SK-N-MC (cell line): ENCODE data around the gene RARRES2.
"Not testable (repeated sequence)": the region's sequence is repeated elsewhere in the genome, so short reads cannot be mapped to it uniquely, and the experiment has no call there.

Experiments used
- DNase-seq: peaks from one replicate; pipeline ENCODE4 v3.0.0-alpha.2; 2011; ENCODE audit warnings: low read depth, low spot score
- H3K27ac ChIP-seq: fragments of 200-600 bp; sonication (generic); 2 replicates; pipeline ENCODE4 v1.5.1; 2016; ENCODE audit warnings: mixed run types
- H3K36me3 ChIP-seq: fragments of 200-600 bp; sonication (generic); 2 replicates; pipeline ENCODE4 v1.6.1; 2017; ENCODE audit warnings: antibody characterized with exemption, low read length, mixed read lengths; ENCODE audit not compliant: insufficient read depth
- H3K4me3 ChIP-seq: fragments of 200-600 bp; sonication (generic); 2 replicates; pipeline ENCODE4 v1.5.1; 2016
- H3K9ac ChIP-seq: fragments of 200-600 bp; sonication (generic); 2 replicates; pipeline ENCODE4 v1.8.0; 2017; ENCODE audit warnings: mixed run types, mixed read lengths; ENCODE audit not compliant: insufficient read length
- H3K9me3 ChIP-seq: fragments of 200-600 bp; sonication (generic); 2 replicates; pipeline ENCODE4 v1.6.1; 2017; ENCODE audit warnings: low read depth, mild to moderate bottlenecking, antibody characterized with exemption, low read length, moderate library complexity, mixed read lengths
- EZH2 ChIP-seq: fragments of 200-600 bp; sonication (generic); IDR thresholded peaks from one replicate; pipeline ENCODE4 v1.6.1; 2017; ENCODE audit warnings: antibody characterized with exemption
- FOXP2 ChIP-seq: optimal IDR thresholded peaks from 2 replicates; pipeline ENCODE3; 2011; ENCODE audit warnings: mild to moderate bottlenecking, moderate library complexity; ENCODE audit not compliant: insufficient read depth; ENCODE audit errors: extremely low read length, control extremely low read depth
- POLR2AphosphoS5 ChIP-seq: IDR thresholded peaks from 2 replicates; pipeline ENCODE4 v1.6.1; 2012; ENCODE audit warnings: mild to moderate bottlenecking, low read depth, low read length, borderline replicate concordance

The RARRES2 gene

DNA sequence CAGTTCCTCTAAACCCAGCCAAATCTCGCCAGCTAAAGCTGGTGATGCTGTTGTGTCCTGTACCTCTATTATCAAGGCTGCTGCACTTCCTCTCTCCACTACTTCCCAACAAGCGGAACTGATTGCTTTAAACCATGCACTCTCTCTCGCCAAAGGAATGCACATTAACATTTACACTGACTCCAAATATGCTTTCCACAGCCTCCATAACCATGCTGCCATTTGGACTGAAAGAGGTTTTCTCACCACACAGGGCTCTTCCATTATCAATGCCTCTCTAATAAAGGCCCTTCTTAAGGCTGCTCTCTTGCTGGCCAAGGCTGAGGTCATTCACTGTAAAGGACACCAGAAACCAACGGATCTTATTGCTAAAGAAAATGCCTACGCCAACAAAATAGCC lies 29.7 kb downstream of the RARRES2 start:
- Histone ChIP-seq H3K9me3 (no peaks in the 10 kb centered on the region), H3K36me3 (no peaks in the 10 kb centered on the region), H3K9ac (no peak overlapping the region), H3K27ac (no peak overlapping the region), H3K4me3 (no peak overlapping the region)
- DNase-seq = no peak
- TF ChIP-seq POLR2AphosphoS5 = no peak
- TF ChIP-seq EZH2 = no peak
- no peak for TF ChIP-seq FOXP2

DNA sequence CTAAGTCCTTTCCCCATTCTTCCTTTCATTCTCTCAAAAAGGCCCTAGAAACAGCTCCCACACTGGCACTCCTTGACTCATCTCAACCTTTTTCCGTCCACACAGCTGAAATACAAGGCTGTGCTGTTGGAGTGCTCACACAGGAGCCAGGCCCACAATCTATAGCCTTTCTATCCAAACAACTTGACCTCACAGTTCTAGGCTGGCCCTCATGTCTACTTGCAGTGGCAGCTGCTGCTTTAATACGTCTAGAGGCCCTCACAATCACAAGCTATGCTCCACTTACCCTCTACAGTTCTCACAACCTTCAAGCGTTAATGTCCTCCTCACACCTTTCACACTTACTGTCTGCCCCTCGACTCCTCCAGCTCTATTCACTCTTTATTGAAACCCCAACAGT lies 30.3 kb downstream of the RARRES2 start:
- no peak for DNase-seq
- Histone ChIP-seq H3K27ac (no peak overlapping the region), H3K4me3 (no peak overlapping the region), H3K36me3 (no peaks in the 10 kb centered on the region), H3K9ac (no peak overlapping the region), H3K9me3 (no peaks in the 10 kb centered on the region)
- no peak for TF ChIP-seq EZH2
- no peak for TF ChIP-seq POLR2AphosphoS5
- no peak for TF ChIP-seq FOXP2

DNA sequence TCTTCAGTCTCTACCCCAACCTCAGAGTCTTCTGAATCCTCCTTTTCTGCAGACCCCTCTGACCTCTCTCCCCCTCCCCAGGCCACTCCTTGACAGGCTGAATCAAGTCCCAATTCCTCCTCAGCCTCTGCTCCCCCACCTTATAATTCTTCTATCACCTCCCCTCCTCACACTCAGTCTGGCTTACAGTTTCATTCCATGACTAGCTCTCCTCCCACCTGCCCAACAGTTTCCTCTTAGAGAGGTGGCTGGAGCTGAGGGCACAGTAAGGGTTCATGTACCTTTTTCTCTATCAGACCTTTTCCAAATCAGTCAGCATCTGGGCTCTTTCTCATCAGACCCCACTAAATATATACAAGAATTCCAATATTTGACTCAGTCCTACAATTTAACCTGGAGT lies 32.9 kb downstream of the RARRES2 start:
- Histone ChIP-seq H3K4me3 (no peak overlapping the region), H3K36me3 (no peaks in the 10 kb centered on the region), H3K9ac (no peak overlapping the region), H3K27ac (no peak overlapping the region), H3K9me3 (no peaks in the 10 kb centered on the region)
- TF ChIP-seq FOXP2 (no peak), POLR2AphosphoS5 (no peak), EZH2 (no peak)
- no peak for DNase-seq

- Histone ChIP-seq H3K9ac (no peak overlapping the region), H3K36me3 (no peaks in the 10 kb centered on the region), H3K4me3 (no peak overlapping the region), H3K9me3 (no peaks in the 10 kb centered on the region), H3K27ac (no peak overlapping the region)
- no peak for DNase-seq
- TF ChIP-seq EZH2 (no peak), POLR2AphosphoS5 (no peak), FOXP2 (no peak)
Measured at GRCh38 chr7:150307904-150308303, 33.5 kb downstream of the RARRES2 start.

- no peak overlapping the region for H3K27ac ChIP-seq
- no peak overlapping the region for H3K4me3 ChIP-seq
- H3K36me3 ChIP-seq = no peaks in the 10 kb centered on the region
- no peak overlapping the region for H3K9ac ChIP-seq
- no peaks in the 10 kb centered on the region for H3K9me3 ChIP-seq
- DNase-seq = no peak
- no peak for TF ChIP-seq EZH2
Measured at GRCh38 chr7:150307129-150307528, 34.3 kb downstream of the RARRES2 start.

- H3K27ac ChIP-seq, H3K36me3 ChIP-seq, H3K4me3 ChIP-seq, H3K9ac ChIP-seq, H3K9me3 ChIP-seq, DNase-seq: not testable (repeated sequence)
Measured at GRCh38 chr7:150306377-150306776, 35.1 kb downstream of the RARRES2 start.

GRCh38 chr7:150305903-150306284 lies 35.5 kb downstream of the RARRES2 start:
- not testable (repeated sequence) for DNase-seq, H3K27ac ChIP-seq

DNA sequence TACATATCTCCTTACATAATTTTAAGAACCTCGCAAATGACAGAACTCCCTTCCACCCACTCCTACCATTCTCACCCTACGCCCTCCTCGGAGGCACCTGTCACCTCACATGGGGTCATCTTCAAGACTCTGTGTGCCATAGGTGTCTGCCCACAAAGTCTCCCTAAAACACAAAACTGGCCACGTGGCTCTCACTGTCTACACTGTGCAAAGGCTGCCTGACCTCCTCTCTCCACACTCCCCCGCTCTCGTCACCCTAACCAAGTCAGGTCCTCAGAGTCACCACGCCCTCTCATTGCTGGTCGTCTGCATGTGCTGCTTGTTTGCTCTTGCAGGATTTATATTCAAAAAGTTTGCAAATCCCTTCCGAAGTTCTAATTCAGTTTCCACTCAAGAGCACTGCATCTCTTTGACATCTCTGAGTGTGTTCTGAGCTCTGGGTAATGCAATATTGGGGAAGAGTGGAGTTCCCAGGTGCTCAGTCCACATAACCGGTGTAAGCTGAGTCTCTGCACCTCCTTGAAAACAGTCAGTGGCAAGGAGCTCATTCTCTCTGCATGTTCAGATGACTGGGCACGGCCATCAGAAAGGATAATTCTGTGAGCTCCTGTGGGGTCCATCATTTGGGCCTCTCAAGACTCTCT lies 36.0 kb downstream of the RARRES2 start:
- H3K9me3 ChIP-seq, H3K9ac ChIP-seq, H3K36me3 ChIP-seq, H3K27ac ChIP-seq, H3K4me3 ChIP-seq, DNase-seq: not testable (repeated sequence)

More at GRCh38 chr7:150305903-150306284, 35.5 kb downstream of the RARRES2 start:
- H3K9me3 ChIP-seq, H3K36me3 ChIP-seq, H3K4me3 ChIP-seq, H3K9ac ChIP-seq: not testable (repeated sequence)

- H3K4me3 ChIP-seq, H3K27ac ChIP-seq, DNase-seq, H3K9me3 ChIP-seq, H3K36me3 ChIP-seq, H3K9ac ChIP-seq: not testable (repeated sequence)
Measured at GRCh38 chr7:150304499-150305258, 36.8 kb downstream of the RARRES2 start.

GRCh38 chr7:150302908-150303310 lies 38.5 kb downstream of the RARRES2 start:
- not testable (repeated sequence) for H3K27ac ChIP-seq, DNase-seq, H3K9ac ChIP-seq, H3K9me3 ChIP-seq, H3K4me3 ChIP-seq, H3K36me3 ChIP-seq

DNA sequence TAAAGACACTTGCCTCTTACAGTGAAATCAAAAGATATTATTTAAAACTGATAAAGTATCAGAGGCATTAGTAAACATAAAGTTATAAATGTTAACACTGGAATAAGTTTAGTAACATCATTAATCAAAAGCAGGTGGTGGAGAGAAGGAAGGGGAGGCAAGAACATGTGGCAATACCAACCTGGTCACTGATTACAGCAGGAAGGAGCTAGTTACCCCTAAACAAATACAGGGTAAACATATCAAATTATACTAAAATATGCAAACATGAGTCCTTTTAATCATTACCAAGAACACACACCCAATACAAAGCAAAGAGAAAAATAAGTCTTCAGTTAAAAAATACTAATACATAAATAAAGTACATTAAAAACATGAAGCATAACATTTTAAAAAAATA lies 43.5 kb downstream of the RARRES2 start:
- H3K4me3 ChIP-seq, H3K9me3 ChIP-seq, H3K36me3 ChIP-seq, H3K9ac ChIP-seq, DNase-seq, H3K27ac ChIP-seq: not testable (repeated sequence)

DNA sequence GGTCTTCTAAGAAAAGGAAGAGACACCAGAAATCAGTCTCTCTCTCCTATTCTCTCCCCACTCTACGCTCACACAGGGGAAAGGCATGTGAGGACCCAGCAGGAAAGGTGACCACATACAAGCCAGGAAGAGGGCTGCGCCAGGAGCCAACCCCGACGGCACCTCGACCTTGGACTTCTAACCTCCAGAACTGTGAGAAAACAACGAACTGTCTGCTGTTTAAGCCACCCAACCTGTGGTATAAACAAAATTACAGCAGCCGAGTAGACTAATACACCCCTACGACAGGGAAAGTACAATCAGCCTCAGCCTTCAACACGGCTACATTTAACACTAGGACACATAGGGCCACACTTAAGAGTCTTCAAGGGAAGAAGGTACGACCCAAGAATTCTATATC lies 44.6 kb downstream of the RARRES2 start:
- not testable (repeated sequence) for H3K9me3 ChIP-seq, DNase-seq, H3K9ac ChIP-seq, H3K4me3 ChIP-seq, H3K36me3 ChIP-seq, H3K27ac ChIP-seq

- H3K36me3 ChIP-seq, H3K9me3 ChIP-seq, DNase-seq, H3K27ac ChIP-seq, H3K4me3 ChIP-seq, H3K9ac ChIP-seq: not testable (repeated sequence)
Measured at GRCh38 chr7:150295614-150296013, 45.8 kb downstream of the RARRES2 start.
